ACHN (cell line): ENCODE measurements around the gene AMH.

Experiments used
- DNase-seq: peaks from one replicate; pipeline ENCODE4 v3.0.0-alpha.2; 2015
- in situ Hi-C: cut with HindIII; loops from 2 replicates; pipeline ENCODE4 v1.10.0; 2017; ENCODE audit warnings: low sequenced_read_pairs, low pct_ligation_motif_present, low pct_unique_long_range_greater_than_20kb

The AMH gene

GRCh38 chr19:2242816-2243215, 6.3 kb upstream of the AMH start:
- in situ Hi-C loops = loop anchor here (25.0 kb wide), 1 partner anchor 169 kb away; no protein-coding TSS in a partner anchor
- no peak for DNase-seq

GRCh38 chr19:2243274-2244124, 5.6 kb upstream of the AMH start:
- in situ Hi-C loops = loop anchor here (25.0 kb wide), 1 partner anchor 169 kb away; no protein-coding TSS in a partner anchor
- no peak for DNase-seq

- in situ Hi-C loops = loop anchor here (25.0 kb wide), 1 partner anchor 168 kb away; no protein-coding TSS in a partner anchor
- no peak for DNase-seq
Observed at GRCh38 chr19:2244125-2244411, 5.1 kb upstream of the AMH start.

GRCh38 chr19:2244486-2244885, 4.6 kb upstream of the AMH start:
- no peak for DNase-seq
- in situ Hi-C loops = loop anchor here (25.0 kb wide), 1 partner anchor 168 kb away; no protein-coding TSS in a partner anchor

- no peak for DNase-seq
- in situ Hi-C loops = loop anchor here (25.0 kb wide), 1 partner anchor 167 kb away; no protein-coding TSS in a partner anchor
Observed at GRCh38 chr19:2245273-2245672, 3.9 kb upstream of the AMH start.

- in situ Hi-C loops = loop anchor here (25.0 kb wide), 1 partner anchor 166 kb away; no protein-coding TSS in a partner anchor
Observed at GRCh38 chr19:2246014-2246620, 3.0 kb upstream of the AMH start.

GRCh38 chr19:2246801-2247361, 2.2 kb upstream of the AMH start:
- in situ Hi-C loops = loop anchor here (25.0 kb wide), 1 partner anchor 165 kb away; no protein-coding TSS in a partner anchor
- DNase-seq = peak; percentile 60

More at GRCh38 chr19:2246014-2246620, 3.0 kb upstream of the AMH start:
- no peak for DNase-seq

GRCh38 chr19:2247433-2248101, 1.6 kb upstream of the AMH start:
- in situ Hi-C loops = loop anchor here (25.0 kb wide), 1 partner anchor 165 kb away; no protein-coding TSS in a partner anchor
- no peak for DNase-seq

- no peak for DNase-seq
- in situ Hi-C loops = loop anchor here (25.0 kb wide), 1 partner anchor 164 kb away; no protein-coding TSS in a partner anchor
Observed at GRCh38 chr19:2248136-2249009, 750 bp upstream of the AMH start.

GRCh38 chr19:2249880-2250765, 1.0 kb downstream of the AMH start:
- DNase-seq = no peak
- in situ Hi-C loops = loop anchor here (25.0 kb wide), 1 partner anchor 162 kb away; no protein-coding TSS in a partner anchor

GRCh38 chr19:2250766-2251105, 1.6 kb downstream of the AMH start:
- in situ Hi-C loops = no loop called here
- DNase-seq = no peak

- no peak for DNase-seq
- in situ Hi-C loops = no loop called here
Observed at GRCh38 chr19:2251106-2252054, 2.3 kb downstream of the AMH start.

- in situ Hi-C loops = no loop called here
- DNase-seq = no peak
Observed at GRCh38 chr19:2252055-2252796, 3.1 kb downstream of the AMH start.

- in situ Hi-C loops = no loop called here
- DNase-seq = no peak
Observed at GRCh38 chr19:2252797-2253105, 3.6 kb downstream of the AMH start.
